HEK293 (cell line): ENCODE measurements around the gene IGSF10.

Experiments
- CTCF ChIA-PET: fragments of 350-600 bp; formaldehyde crosslinking; extraction: SDS; loops from one replicate; lab custom pipeline; 2021; ENCODE audit warnings: antibody characterized with exemption; lab: Yijun Ruan, JAX
- POLR2A ChIA-PET: fragments of 300-600 bp; formaldehyde crosslinking; extraction: SDS; loops from one replicate; lab custom pipeline; 2020; ENCODE audit warnings: antibody characterized with exemption, inconsistent platforms; lab: Yijun Ruan, JAX
- H3K27ac ChIP-seq: fragments of 200-500 bp; sonication (Bioruptor generic); 2 replicates; pipeline ENCODE4 v1.5.1; 2014; ENCODE audit warnings: low read depth, low read length, control low read depth, inconsistent platforms; ENCODE audit errors: extremely low read depth
- H3K36me3 ChIP-seq, 2 experiments: fragments of 200-500 bp in 1 of 2; sonication (Bioruptor generic) in 1 of 2; 1 replicate in 1 of 2; 2 replicates in 1 of 2; pipeline ENCODE4 v1.5.1; 2014 to 2017; ENCODE audit warnings: inconsistent platforms in 2 of 2, low read length in 2 of 2; ENCODE audit not compliant: control insufficient read depth in 2 of 2, insufficient read depth in 1 of 2
- H3K4me1 ChIP-seq: fragments of 200-500 bp; sonication (Bioruptor generic); 2 replicates; pipeline ENCODE4 v1.5.1; 2014; ENCODE audit warnings: mild to moderate bottlenecking, low read length, inconsistent platforms; ENCODE audit not compliant: control insufficient read depth, insufficient read depth
- H3K4me3 ChIP-seq: 2 replicates; pipeline ENCODE4 v1.5.1; 2011; ENCODE audit warnings: low read depth, mild to moderate bottlenecking, control low read depth, low read length, moderate library complexity
- H3K9me3 ChIP-seq: fragments of 200-500 bp; sonication (Bioruptor generic); 2 replicates; pipeline ENCODE4 v1.5.1; 2014; ENCODE audit warnings: low read depth, low read length, inconsistent platforms; ENCODE audit not compliant: control insufficient read depth, insufficient read depth
- HOXD13 ChIP-seq: sonication (generic); formaldehyde crosslinking; IDR thresholded peaks from 2 replicates; pipeline ENCODE4 v1.8.0; 2022; ENCODE audit warnings: missing genetic modification reagents, borderline replicate concordance
- KLF1 ChIP-seq: fragments of 450-650 bp; formaldehyde crosslinking; IDR thresholded peaks from 2 replicates; pipeline ENCODE4 v1.5.1; 2016; ENCODE audit warnings: missing biosample characterization, missing genetic modification characterization
- KLF10 ChIP-seq: fragments of 450-650 bp; IDR thresholded peaks from 2 replicates; pipeline ENCODE4 v1.5.1; 2018; ENCODE audit warnings: missing biosample characterization, mild to moderate bottlenecking, missing genetic modification characterization
- OVOL3 ChIP-seq: fragments of 450-650 bp; formaldehyde crosslinking; IDR thresholded peaks from 2 replicates; pipeline ENCODE4 v1.5.1; 2016; ENCODE audit warnings: missing biosample characterization, missing genetic modification characterization
- REPIN1 ChIP-seq: fragments of 450-650 bp; formaldehyde crosslinking; IDR thresholded peaks from 2 replicates; pipeline ENCODE4 v1.5.1; 2017; ENCODE audit warnings: missing biosample characterization, missing genetic modification characterization, low read depth
- SCRT2 ChIP-seq: fragments of 450-650 bp; formaldehyde crosslinking; IDR thresholded peaks from 2 replicates; pipeline ENCODE4 v1.5.1; 2016; ENCODE audit warnings: missing biosample characterization, missing genetic modification characterization
- ZBTB20 ChIP-seq: fragments of 450-650 bp; formaldehyde crosslinking; IDR thresholded peaks from 2 replicates; pipeline ENCODE4 v1.5.1; 2016; ENCODE audit warnings: missing biosample characterization, missing genetic modification characterization
- ZNF202 ChIP-seq: fragments of 450-650 bp; formaldehyde crosslinking; IDR thresholded peaks from 2 replicates; pipeline ENCODE4 v1.5.1; 2016; ENCODE audit warnings: missing biosample characterization, missing genetic modification characterization, borderline replicate concordance
- ZNF426 ChIP-seq: fragments of 450-650 bp; formaldehyde crosslinking; IDR thresholded peaks from 2 replicates; pipeline ENCODE4 v1.5.1; 2017; ENCODE audit warnings: missing biosample characterization, missing genetic modification characterization, mild to moderate bottlenecking, inconsistent platforms, moderate library complexity
- ZNF488 ChIP-seq: fragments of 450-650 bp; formaldehyde crosslinking; IDR thresholded peaks from 2 replicates; pipeline ENCODE4 v1.5.1; 2016; ENCODE audit warnings: missing biosample characterization, missing genetic modification characterization
- ZNF548 ChIP-seq: fragments of 450-650 bp; formaldehyde crosslinking; IDR thresholded peaks from 2 replicates; pipeline ENCODE4 v1.5.1; 2016; ENCODE audit warnings: missing biosample characterization, missing genetic modification characterization
- ZNF692 ChIP-seq: fragments of 450-650 bp; formaldehyde crosslinking; IDR thresholded peaks from 2 replicates; pipeline ENCODE4 v1.5.1; 2016; ENCODE audit warnings: missing biosample characterization, missing genetic modification characterization
- ZNF701 ChIP-seq: fragments of 450-650 bp; formaldehyde crosslinking; IDR thresholded peaks from 2 replicates; pipeline ENCODE4 v1.5.1; 2016; ENCODE audit warnings: missing biosample characterization, missing genetic modification characterization
- ZNF837 ChIP-seq: fragments of 450-650 bp; formaldehyde crosslinking; IDR thresholded peaks from 2 replicates; pipeline ENCODE4 v1.5.1; 2016; ENCODE audit warnings: missing biosample characterization, missing genetic modification characterization
- TF ChIP-seq, protein P1 (sequence below): fragments of 450-650 bp; formaldehyde crosslinking; IDR thresholded peaks from 2 replicates; pipeline ENCODE4 v1.5.1; 2017; ENCODE audit warnings: missing biosample characterization, missing genetic modification characterization
- TF ChIP-seq, protein P2 (sequence below): fragments of 450-650 bp; formaldehyde crosslinking; IDR thresholded peaks from 2 replicates; pipeline ENCODE4 v1.5.1; 2016; ENCODE audit warnings: missing biosample characterization, missing genetic modification characterization
- TF ChIP-seq, protein P3 (sequence below): fragments of 450-650 bp; formaldehyde crosslinking; IDR thresholded peaks from 2 replicates; pipeline ENCODE4 v1.5.1; 2016; ENCODE audit warnings: missing biosample characterization, missing genetic modification characterization

IGSF10 gene

DNA sequence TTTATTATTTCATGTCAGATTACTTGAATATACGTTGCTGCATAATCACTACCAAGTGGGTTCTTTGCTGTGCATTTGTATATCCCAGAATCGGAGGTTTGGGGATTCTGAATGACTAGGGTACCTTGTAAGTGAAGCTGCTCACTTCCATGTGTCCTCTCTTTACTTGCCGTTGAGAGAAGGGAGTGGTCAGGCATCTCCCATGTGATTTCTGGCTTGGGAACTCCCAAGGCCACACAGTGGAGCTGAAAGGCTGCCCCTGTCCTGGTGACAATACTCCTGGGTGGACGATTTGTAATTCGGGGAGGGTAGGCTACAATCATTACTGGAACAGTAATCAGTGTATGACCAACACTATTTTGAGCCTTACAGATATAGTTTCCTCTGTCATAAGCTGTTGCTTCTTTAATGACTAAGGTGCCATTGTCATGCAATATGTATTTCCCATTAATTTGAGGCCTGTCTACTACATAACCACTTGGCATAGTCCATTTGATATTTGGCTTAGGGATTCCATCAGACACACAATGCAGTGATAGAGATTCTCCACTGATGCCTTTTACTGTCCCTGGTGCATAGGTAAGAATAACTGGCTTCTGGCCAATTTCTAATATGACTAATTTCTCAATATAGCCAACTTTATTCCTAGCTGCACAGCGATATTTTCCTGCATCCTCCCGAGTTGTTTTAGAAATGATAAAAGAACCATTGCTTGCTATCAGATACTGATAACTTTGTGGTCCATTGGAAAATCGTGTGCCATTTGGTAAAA is 24.0 kb downstream of the IGSF10 start:
- Histone ChIP-seq H3K9me3 (no peaks in the 10 kb centered on the region), H3K27ac (no peak overlapping the region), H3K4me3 (no peak overlapping the region), H3K36me3 (no peaks in the 10 kb centered on the region), H3K4me1 (no peaks in the 10 kb centered on the region)
- ChIA-PET CTCF (interaction anchor here (7.1 kb wide), 1 partner anchor 401 kb away, joined by 48 read pairs; no protein-coding TSS in a partner anchor), POLR2A (no interaction called here)
- TF ChIP-seq OVOL3 (tag by site-specific recombination): no peak
- TF ChIP-seq KLF1: no peak
- TF ChIP-seq REPIN1: no peak
- TF ChIP-seq, protein P1, sequence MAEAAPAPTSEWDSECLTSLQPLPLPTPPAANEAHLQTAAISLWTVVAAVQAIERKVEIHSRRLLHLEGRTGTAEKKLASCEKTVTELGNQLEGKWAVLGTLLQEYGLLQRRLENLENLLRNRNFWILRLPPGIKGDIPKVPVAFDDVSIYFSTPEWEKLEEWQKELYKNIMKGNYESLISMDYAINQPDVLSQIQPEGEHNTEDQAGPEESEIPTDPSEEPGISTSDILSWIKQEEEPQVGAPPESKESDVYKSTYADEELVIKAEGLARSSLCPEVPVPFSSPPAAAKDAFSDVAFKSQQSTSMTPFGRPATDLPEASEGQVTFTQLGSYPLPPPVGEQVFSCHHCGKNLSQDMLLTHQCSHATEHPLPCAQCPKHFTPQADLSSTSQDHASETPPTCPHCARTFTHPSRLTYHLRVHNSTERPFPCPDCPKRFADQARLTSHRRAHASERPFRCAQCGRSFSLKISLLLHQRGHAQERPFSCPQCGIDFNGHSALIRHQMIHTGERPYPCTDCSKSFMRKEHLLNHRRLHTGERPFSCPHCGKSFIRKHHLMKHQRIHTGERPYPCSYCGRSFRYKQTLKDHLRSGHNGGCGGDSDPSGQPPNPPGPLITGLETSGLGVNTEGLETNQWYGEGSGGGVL (tag by site-specific recombination): no peak
- TF ChIP-seq ZNF548 (tag by site-specific recombination): no peak
- no peak for TF ChIP-seq ZNF837 (tag by site-specific recombination)
- no peak for TF ChIP-seq ZNF426 (tag by site-specific recombination)
- TF ChIP-seq SCRT2 (tag by site-specific recombination): no peak
- TF ChIP-seq, protein P2, sequence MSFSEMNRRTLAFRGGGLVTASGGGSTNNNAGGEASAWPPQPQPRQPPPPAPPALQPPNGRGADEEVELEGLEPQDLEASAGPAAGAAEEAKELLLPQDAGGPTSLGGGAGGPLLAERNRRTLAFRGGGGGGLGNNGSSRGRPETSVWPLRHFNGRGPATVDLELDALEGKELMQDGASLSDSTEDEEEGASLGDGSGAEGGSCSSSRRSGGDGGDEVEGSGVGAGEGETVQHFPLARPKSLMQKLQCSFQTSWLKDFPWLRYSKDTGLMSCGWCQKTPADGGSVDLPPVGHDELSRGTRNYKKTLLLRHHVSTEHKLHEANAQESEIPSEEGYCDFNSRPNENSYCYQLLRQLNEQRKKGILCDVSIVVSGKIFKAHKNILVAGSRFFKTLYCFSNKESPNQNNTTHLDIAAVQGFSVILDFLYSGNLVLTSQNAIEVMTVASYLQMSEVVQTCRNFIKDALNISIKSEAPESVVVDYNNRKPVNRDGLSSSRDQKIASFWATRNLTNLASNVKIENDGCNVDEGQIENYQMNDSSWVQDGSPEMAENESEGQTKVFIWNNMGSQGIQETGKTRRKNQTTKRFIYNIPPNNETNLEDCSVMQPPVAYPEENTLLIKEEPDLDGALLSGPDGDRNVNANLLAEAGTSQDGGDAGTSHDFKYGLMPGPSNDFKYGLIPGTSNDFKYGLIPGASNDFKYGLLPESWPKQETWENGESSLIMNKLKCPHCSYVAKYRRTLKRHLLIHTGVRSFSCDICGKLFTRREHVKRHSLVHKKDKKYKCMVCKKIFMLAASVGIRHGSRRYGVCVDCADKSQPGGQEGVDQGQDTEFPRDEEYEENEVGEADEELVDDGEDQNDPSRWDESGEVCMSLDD (tag by site-specific recombination): no peak
- no peak for TF ChIP-seq ZNF202 (tag by site-specific recombination)
- no peak for TF ChIP-seq ZNF692
- TF ChIP-seq KLF10: no peak
- no peak for TF ChIP-seq ZNF488
- TF ChIP-seq, protein P3, sequence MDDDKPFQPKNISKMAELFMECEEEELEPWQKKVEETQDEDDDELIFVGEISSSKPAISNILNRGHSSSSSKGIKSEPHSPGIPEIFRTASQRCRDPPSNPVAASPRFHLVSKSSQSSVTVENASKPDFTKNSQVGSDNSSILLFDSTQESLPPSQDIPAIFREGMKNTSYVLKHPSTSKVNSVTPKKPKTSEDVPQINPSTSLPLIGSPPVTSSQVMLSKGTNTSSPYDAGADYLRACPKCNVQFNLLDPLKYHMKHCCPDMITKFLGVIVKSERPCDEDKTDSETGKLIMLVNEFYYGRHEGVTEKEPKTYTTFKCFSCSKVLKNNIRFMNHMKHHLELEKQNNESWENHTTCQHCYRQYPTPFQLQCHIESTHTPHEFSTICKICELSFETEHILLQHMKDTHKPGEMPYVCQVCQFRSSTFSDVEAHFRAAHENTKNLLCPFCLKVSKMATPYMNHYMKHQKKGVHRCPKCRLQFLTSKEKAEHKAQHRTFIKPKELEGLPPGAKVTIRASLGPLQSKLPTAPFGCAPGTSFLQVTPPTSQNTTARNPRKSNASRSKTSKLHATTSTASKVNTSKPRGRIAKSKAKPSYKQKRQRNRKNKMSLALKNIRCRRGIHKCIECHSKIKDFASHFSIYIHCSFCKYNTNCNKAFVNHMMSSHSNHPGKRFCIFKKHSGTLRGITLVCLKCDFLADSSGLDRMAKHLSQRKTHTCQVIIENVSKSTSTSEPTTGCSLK (tag by site-specific recombination): no peak
- TF ChIP-seq ZNF701 (tag by site-specific recombination): no peak
- no peak for TF ChIP-seq ZBTB20 (tag by site-specific recombination)
- no peak for TF ChIP-seq HOXD13
